Stimulated activated CD8-positive, alpha-beta memory T cell treated with anti-CD3 and anti-CD28 coated beads, Interleukin-12 subunit alpha, Interleukin-12 subunit beta, amount 100 ng/mL, for 1 hour (primary cell): ENCODE data around the gene ZNF845.
"Not testable (repeated sequence)": the region's sequence is repeated elsewhere in the genome, so short reads cannot be mapped to it uniquely, and the experiment has no call there.

Experiments used
- DNase-seq: peaks from one replicate; pipeline ENCODE4 v3.0.0-alpha.2; 2020; ENCODE audit warnings: low read depth

ZNF845 gene

DNA sequence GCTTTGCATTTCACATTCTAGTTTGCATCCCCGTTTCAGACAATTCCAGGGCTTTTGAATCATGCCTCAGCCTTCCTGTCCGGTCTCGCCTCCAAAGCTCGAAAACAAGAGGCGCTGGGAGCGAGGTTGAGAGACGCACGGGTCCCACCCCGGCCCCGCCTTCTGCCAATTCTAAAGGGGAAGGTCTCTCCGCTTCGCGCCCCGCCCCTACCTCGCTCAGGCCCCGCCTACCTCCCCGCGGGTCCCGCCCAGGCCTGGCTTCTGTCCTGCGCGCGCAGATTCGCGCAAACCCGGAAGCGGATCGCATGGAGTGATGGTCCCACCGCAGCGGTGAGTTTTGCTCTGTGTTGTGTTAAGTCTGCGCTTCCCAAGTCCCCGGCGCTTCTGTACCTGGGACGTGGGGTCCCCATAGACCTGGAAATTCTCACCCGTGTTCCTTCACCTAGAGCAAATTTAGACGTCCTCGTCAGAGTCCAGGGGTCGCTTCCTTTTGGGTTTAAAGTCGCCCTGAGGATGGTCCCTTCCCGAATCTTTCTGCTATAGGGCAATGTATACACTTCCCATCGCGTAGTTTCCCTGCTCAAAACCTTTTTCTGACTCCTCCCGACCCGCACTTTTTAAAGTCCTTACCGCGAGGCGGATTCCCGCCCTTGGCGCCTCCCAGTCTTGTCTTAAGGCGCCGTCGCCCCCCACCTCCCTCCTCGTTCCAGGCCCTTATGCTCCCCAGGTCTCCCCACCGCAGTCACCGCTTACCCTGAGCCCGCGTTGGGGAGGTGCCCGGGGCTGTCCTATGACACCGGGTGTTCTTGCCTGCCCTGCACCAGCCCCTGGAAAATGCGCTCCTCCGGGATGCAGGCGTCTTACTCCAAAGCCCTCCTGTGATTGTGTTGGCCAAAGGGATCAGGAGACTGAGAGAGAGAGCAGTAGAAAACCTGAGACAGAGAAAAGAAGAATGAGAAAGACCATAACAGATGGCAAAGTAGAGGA is at the start of gene ZNF845:
Gene ZNF845 (plus strand): TSS at position 287 of the 987 bp plus-strand sequence. CDS start 7,559 bp downstream, outside the sequence.
- DNase-seq, result peak; percentile 95

DNA sequence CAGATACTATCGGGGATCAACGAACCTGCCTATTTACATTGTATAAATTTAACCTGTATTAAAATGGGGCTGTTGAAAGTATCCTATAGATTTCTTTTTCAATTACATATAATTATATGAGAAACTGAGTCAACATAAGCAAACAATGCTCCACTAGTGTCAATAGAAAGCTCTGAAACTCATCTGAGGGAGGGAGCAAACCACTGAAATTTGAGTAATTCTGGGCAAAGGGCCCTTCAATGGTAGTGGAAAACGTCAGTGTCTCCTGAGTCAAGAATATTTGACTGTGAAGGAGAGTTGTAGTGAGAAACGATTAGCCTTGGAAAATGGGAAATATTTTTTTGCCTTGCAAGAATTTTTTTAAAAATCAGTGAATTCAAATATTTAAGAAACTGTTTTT is 48.5 kb upstream of the ZNF845 start:
- DNase-seq, result no peak

GRCh38 chr19:53290758-53291549 is 42.6 kb upstream of the ZNF845 start:
- DNase-seq, result no peak

GRCh38 chr19:53294786-53295441 is 38.6 kb upstream of the ZNF845 start:
- DNase-seq, result no peak

DNA sequence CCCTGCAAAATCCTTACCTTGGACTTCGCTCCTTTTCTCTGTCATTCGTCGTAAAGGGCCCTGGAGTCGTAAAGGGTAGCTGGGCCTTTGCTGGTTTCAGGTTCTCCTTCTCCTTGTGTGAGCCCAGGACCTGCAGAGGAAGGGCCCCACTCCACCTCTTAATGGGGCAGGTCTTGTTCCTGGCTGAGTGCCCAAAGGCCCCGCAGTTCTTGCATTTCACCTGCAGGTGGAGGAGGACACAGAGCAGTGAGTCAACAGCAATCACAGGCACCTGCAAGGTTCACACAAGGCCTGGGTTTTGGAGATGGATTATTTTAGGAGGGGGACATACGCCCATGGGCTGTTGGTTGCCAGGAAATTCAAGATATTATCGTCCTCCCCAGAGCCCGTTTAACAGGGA is 32.2 kb upstream of the ZNF845 start:
- not testable (repeated sequence) for DNase-seq

- DNase-seq, result no peak
Measured at GRCh38 chr19:53308339-53308811, 25.2 kb upstream of the ZNF845 start.

DNA sequence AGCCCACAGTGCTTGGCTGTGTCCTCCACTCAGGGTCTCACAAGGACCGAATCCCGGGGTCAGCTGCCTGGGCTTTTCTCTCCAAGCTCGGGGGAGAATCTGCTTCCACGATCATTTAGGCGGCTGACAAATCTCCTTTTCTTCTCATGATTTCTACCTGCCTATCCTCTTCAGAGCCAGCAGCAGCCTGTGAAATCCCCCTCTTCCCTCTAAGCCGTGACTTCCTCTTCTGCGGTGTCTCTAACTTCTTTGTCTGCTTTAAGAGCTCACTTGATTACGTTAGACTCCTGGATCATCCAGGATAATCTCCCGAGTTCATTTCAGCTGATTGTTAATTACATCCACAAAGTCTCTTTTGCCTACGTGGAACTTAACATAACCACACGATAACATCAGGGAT is 22.5 kb upstream of the ZNF845 start:
- no peak for DNase-seq

GRCh38 chr19:53311897-53312296 is 21.7 kb upstream of the ZNF845 start:
- no peak for DNase-seq

GRCh38 chr19:53328967-53329366 is 4.6 kb upstream of the ZNF845 start:
- no peak for DNase-seq

DNA sequence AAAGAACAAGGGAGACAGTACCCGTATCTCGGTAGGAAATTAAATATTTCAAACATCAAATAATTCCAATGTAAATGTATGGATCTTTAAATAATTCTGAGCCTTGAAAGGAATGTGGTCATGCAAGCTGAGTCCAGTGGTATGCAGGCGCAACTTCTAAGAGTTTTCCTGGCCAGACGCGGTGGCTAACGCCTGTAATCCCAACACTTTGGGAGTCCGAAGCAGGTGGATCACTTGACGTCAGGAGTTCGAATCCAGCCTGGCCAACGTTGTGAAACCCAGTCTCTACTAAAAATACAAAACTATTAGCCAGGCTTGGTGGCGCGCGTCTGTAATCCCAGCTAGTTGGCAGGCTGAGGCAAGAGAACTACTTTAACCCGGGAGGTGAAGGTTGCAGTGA is 1.1 kb upstream of the ZNF845 start:
- DNase-seq, result no peak

DNA sequence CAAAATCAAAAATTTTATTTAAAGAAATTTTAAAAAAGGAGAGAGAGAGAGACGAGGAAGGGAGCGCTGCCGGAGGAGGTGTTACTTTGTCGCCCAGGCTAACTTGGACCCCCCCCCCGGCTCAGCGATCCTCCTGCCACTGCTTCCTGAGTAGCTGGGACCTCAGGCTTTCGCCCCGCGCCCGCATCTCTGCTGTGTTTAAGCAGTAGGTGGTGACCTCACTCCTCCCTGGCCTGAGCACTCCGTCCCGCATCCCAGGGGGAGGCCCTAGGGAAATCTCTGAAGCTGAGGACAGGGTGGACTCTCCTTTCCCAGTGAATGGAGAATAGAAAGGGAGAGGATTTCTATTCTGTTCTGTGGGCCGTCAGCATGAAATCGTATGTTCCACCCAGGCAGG is 485 bp upstream of the ZNF845 start:
- peak; percentile 2 for DNase-seq

DNA sequence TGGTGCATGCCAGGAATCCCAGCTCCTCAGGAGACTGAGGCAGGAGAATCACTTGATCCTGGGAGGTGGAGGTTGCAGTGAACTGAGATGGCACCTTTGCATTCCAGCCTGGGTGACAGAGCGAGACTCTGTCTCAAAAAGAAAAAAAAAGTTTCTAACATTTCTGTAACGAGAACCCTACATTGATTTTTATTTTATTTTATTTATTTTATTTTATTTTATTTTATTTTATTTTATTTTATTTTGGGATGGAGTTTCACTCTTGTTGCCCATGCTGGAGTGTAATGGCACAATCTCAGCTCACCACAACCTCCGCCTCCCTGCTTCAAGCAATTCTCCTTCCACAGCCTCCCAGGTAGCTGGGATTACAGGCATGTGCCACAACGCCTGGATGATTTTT is 10.9 kb downstream of the ZNF845 start:
- not testable (repeated sequence) for DNase-seq

DNA sequence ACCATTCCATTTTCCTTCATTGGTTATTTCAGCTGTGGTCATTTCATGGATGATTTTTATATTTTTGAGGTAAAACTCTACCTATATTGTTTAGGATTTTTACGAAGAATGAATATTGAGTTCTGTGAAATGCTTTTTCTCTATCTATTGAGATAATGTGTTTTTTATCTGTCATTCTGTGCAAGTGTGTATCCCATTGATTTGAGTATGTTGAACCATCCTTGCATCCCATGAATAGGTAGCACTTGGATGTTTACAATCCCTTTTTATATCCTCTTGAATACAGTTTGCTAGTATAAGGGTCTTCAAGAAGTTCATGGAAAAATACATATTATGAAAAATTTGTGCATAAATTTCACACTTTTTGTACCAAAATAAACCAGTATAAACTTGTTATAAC is 22.2 kb downstream of the ZNF845 start:
- no peak for DNase-seq

GRCh38 chr19:53357821-53358581 is 24.5 kb downstream of the ZNF845 start:
- no peak for DNase-seq

DNA sequence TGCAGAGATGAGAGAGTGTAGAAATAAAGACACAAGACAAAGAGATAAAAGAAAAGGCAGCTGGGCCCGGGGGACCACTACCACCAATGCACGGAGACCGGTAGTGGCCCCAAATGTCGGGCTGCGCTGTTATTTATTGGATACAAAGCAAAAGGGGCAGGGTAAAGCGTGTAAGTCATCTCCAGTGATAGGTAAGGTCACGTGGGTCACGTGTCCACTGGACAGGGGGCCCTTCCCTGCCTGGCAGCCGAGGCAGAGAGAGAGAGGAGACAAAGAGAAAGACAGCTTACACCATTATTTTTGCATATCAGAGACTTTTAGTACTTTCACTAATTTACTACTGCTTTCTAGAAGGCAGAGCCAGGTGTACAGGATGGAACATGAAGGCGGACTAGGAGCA is 26.5 kb downstream of the ZNF845 start:
- DNase-seq, result not testable (repeated sequence)

DNA sequence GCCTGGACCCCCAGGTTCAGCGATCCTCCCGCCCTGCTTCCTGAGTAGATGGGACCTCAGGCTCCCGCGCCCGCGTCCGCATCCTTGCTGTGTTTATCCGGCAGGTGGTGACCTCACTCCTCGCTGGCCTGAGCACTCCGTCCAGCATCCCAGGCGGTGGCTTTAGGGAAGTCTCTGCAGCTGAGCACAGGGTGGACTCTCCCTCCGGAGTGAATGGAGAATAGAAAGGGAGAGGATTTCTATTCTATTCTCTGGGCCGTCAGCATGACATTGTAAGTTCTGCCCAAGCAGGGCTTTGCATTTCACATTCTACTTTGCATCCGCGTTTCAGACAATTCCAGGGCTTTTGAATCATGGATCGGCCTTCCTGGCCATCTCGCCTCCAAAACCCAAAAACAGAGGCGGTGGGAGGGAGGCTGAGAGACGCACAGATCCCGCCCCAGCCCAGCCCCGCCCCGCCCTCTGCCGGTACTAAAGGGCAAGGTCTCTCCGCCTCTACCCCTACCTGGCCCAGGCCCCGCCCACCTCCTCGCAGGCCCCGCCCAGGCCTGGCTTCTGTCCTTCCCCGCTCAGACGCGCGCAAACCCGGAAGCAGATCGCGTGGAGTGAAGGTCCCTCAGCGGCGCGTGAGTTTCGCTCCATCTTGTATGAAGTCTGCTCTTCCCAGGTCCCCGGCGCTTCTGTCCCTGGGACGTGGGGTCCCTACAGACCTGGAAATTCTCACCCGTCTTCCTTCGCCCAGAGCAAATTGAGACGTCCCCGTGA is 31.8 kb downstream of the ZNF845 start, which contains the start of gene ZNF525:
Gene ZNF525 (plus strand): TSS at position 572 of the 765 bp plus-strand sequence. CDS start 6,577 bp downstream, outside the sequence.
- DNase-seq, result peak; percentile 92

DNA sequence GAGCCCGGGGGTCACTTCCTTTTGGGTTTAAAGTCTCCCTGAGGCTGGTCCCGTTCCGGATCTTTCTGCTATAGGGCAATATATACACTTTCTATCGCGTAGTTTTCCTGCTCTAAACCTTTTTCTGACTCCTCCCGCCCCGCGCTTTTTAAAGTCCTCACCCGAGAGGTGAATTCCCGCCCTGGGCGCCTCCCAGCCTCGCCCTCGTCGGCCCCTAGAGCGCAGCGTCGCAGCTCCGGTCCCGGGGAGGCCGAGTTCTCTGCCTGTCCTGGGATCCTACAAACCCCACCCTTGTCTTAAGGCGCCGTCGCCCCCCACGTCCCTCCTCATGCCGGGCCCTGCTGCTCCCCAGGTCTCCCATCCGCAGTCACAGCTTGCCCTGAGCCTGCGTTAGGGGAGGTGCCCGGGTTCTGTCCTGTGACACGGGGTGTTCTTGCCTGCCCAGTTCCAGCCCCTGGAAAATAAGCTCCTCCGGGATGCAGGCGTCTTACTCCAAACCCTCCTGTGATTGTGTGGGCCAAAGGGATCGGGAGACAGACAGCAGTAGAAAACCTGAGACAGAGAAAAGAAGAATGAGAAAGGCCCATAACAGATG is 32.4 kb downstream of the ZNF845 start:
- DNase-seq, result peak; percentile 10

GRCh38 chr19:53372196-53372595 is 38.6 kb downstream of the ZNF845 start:
- DNase-seq, result no peak

- DNase-seq, result no peak
Measured at GRCh38 chr19:53374288-53374687, 40.7 kb downstream of the ZNF845 start.

GRCh38 chr19:53374743-53375142 is 41.2 kb downstream of the ZNF845 start:
- DNase-seq, result no peak
